ENCODE data around the gene PHF21B.

Gene PHF21B

DNA sequence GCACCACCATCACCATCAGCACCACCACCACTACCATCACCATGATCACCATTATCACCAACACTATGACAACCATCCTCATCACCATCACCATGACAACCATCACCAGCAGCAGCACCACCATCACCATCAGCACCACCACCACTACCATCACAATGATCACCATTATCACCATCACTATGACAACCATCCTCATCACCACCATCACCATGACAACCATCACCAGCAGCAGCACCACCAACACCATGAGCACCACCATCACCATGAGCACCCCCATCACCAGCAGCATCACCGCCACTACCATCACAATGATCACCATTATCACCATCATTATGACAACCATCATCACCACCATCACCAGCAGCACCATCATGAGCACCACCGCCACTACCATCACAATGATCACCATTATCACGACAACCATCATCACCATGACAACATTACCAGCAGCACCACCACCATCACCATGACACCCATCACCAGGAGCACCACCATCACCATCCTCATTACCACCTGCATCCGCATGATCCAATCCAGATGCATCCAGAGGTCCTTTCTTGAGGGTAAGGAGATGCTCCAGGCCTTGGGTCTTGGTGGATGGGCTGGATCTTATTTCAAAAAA lies 23.8 kb downstream of the PHF21B start:
- H3K9me3 ChIP-seq (ENCODE audit: control insufficient read depth, insufficient read depth, low read length), result no peaks in the 10 kb centered on the region
- no peak overlapping the region for H3K9ac ChIP-seq (ENCODE audit: low read depth, low read length)
- H3K27me3 ChIP-seq (ENCODE audit: control insufficient read depth, insufficient read depth, low read length), result no peaks in the 10 kb centered on the region
- H3K4me3 ChIP-seq (ENCODE audit: low read depth, low read length), result no peak overlapping the region
- H3K36me3 ChIP-seq (ENCODE audit: control insufficient read depth, insufficient read depth, low read length), result peaks cover 41% of the 10 kb centered on the region
- no peaks in the 10 kb centered on the region for H3K4me1 ChIP-seq (ENCODE audit: control insufficient read depth, insufficient read depth, low read length)

DNA sequence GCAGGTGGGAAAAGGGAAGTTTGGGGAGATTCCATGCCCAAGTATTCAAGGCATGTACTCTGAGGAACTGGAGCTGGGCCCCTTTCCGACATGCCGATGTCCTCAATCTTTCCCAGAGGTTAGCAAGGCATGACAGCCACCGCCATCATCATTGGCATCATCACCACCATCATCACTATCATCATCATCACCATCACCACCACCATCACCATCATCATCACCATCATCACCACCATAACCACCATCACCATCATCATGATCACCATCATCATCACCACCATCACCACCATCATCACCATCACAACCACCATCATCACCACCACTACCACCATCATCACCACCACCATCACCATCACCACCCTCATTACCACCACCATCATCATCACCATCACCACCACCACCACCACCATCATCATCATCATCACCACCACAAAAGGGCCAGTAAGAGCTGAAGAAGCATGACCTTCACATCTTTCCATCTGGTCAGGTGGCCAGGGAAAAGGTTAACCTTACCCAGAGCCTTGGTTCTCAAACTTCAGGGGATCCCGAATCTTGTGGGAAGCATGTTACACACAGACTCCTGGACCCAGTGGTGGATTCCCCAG lies 25.8 kb downstream of the PHF21B start:
- H3K4me1 ChIP-seq (ENCODE audit: control insufficient read depth, insufficient read depth, low read length), result no peaks in the 10 kb centered on the region
- no peaks in the 10 kb centered on the region for H3K27me3 ChIP-seq (ENCODE audit: control insufficient read depth, insufficient read depth, low read length)
- H3K36me3 ChIP-seq (ENCODE audit: control insufficient read depth, insufficient read depth, low read length), result peaks cover 39% of the 10 kb centered on the region
- H3K9ac ChIP-seq (ENCODE audit: low read depth, low read length), result no peak overlapping the region
- no peak overlapping the region for H3K4me3 ChIP-seq (ENCODE audit: low read depth, low read length)
- H3K9me3 ChIP-seq (ENCODE audit: control insufficient read depth, insufficient read depth, low read length), result no peaks in the 10 kb centered on the region

DNA sequence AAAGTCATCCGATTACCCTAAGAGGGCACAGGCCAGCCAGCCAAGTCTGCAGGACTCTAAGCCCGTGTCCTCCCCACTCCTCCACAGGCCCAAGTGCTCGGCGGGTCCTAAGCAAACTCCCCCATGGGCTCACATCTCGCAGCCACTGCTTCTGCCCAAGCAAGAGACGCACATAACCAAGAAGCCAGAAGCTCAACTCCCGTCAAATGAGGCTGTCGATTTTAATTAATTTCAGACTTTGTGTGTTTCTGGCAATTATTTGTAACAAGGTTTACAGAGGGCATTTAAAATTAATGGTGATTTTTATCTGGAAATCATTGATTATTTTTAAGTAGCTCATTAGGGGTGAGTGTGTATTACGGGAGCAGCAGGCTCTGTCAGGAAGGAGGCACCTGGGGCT lies 27.4 kb downstream of the PHF21B start:
- Histone ChIP-seq H3K36me3 (ENCODE audit: control insufficient read depth, insufficient read depth, low read length) (peaks cover 31% of the 10 kb centered on the region), H3K9me3 (ENCODE audit: control insufficient read depth, insufficient read depth, low read length) (no peaks in the 10 kb centered on the region), H3K27me3 (ENCODE audit: control insufficient read depth, insufficient read depth, low read length) (no peaks in the 10 kb centered on the region), H3K4me3 (ENCODE audit: low read depth, low read length) (no peak overlapping the region), H3K4me1 (ENCODE audit: control insufficient read depth, insufficient read depth, low read length) (no peaks in the 10 kb centered on the region), H3K9ac (ENCODE audit: low read depth, low read length) (no peak overlapping the region)

DNA sequence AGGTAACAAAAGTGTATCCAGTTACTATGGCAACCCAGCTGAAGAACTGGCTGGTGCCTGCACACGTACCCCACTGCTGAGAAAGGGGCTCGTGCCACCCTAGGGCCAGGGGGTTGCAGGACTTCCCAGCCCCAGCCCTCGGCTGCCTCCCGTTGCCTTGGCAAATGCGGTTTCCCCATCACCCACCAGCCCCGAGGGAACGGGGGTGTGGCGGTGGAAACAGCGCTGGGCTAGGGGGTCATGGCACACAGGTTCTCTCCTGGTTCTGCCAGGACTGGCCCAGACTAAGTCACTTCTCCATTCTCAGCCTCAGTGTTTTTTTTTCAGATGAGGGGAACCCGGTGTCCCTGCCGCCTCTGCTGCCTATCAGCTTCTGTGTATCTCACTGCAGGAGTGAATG lies 27.9 kb downstream of the PHF21B start:
- H3K27me3 ChIP-seq (ENCODE audit: control insufficient read depth, insufficient read depth, low read length), result no peaks in the 10 kb centered on the region
- no peaks in the 10 kb centered on the region for H3K9me3 ChIP-seq (ENCODE audit: control insufficient read depth, insufficient read depth, low read length)
- no peaks in the 10 kb centered on the region for H3K4me1 ChIP-seq (ENCODE audit: control insufficient read depth, insufficient read depth, low read length)
- H3K4me3 ChIP-seq (ENCODE audit: low read depth, low read length), result no peak overlapping the region
- H3K9ac ChIP-seq (ENCODE audit: low read depth, low read length), result no peak overlapping the region
- peaks cover 29% of the 10 kb centered on the region for H3K36me3 ChIP-seq (ENCODE audit: control insufficient read depth, insufficient read depth, low read length)

DNA sequence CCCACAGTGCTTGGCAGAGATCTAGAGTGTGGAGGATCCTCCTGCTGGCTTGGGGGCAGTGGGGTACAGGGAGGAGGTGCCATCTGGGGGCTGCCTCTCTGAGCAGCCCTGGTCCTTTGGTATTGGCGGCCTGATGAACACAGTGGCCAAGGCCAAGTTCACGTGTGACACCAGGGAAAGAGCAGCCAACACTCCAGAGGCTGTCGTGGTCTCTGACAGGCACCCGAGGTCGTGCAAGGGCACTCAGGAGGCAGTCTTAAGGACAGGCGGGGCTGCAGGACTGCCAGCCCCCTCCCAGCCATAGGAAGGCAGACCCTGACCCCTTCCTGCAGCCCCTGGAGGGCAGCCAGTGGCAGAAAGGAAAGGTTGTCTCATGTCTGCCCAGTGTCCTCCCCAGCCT lies 30.7 kb downstream of the PHF21B start:
- H3K9me3 ChIP-seq (ENCODE audit: control insufficient read depth, insufficient read depth, low read length), result no peaks in the 10 kb centered on the region
- no peaks in the 10 kb centered on the region for H3K27me3 ChIP-seq (ENCODE audit: control insufficient read depth, insufficient read depth, low read length)
- no peak overlapping the region for H3K4me3 ChIP-seq (ENCODE audit: low read depth, low read length)

DNA sequence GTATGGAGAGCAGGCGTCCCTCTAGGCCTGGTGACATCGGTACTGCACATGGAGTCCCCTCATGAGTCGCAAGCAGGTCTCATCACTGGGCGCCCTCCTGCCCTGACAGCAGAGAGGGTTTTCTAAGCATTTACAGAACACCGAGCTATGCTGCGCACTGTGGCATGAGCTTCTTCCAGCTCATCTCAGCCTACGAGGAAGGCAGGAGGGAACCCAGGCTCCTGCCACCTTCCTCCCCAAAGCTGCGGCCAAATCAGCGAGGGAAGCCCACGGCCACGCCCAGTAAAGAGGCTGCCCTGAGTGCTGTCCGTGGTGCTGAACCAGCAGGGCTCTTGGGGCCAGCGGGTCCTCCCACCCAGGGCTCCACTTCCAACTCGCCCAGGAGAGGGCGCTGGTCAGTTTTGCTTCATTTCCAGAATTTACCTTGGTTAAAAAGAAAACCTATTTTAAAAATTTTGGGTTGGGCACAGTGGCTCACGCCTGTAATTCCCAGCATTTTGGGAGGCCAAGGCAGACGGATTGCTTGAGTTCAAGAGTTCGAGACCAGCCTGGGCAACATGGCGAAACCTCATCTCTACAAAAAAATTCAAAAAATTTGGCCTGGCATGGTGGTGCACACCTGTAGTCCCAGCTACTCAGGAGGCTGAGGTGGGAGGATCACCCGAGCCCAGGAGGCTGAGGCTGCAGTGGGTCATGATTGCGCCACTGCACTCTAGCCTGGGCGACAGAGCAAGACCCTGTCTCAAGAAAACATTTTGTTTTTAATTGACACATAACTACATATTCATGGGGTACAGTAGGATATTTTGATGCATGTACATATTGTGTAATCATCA lies 34.2 kb downstream of the PHF21B start:
- no peaks in the 10 kb centered on the region for H3K36me3 ChIP-seq (ENCODE audit: control insufficient read depth, insufficient read depth, low read length)
- H3K4me3 ChIP-seq (ENCODE audit: low read depth, low read length), result no peak overlapping the region
- H3K4me1 ChIP-seq (ENCODE audit: control insufficient read depth, insufficient read depth, low read length), result peaks cover 7% of the 10 kb centered on the region
- H3K9ac ChIP-seq (ENCODE audit: low read depth, low read length), result no peak overlapping the region
- no peaks in the 10 kb centered on the region for H3K27me3 ChIP-seq (ENCODE audit: control insufficient read depth, insufficient read depth, low read length)
- H3K9me3 ChIP-seq (ENCODE audit: control insufficient read depth, insufficient read depth, low read length), result no peaks in the 10 kb centered on the region

More for the DNA sequence above, 30.7 kb downstream of the PHF21B start:
- peaks cover 2% of the 10 kb centered on the region for H3K4me1 ChIP-seq (ENCODE audit: control insufficient read depth, insufficient read depth, low read length)
- H3K36me3 ChIP-seq (ENCODE audit: control insufficient read depth, insufficient read depth, low read length), result peaks cover 13% of the 10 kb centered on the region
- no peak overlapping the region for H3K9ac ChIP-seq (ENCODE audit: low read depth, low read length)

DNA sequence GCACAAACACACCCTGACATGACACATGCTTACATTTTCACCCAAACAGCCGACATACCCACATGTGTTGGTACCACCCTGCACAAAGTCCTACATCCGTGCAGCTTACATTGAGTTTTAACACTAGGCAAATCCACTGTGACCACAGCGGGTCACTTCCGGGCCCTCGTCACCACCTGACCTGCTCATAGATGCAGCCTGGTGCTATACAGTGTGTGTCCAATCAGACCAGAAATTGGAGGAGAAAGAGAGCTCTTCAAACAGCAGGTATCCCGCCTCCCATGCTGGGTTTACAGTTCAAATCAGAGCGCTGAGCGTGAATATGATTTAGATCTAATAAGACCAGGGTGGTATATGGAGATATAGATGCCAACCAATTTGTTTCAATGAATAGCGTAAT lies 35.4 kb downstream of the PHF21B start:
- Histone ChIP-seq H3K36me3 (ENCODE audit: control insufficient read depth, insufficient read depth, low read length) (peaks cover 6% of the 10 kb centered on the region), H3K27me3 (ENCODE audit: control insufficient read depth, insufficient read depth, low read length) (no peaks in the 10 kb centered on the region), H3K4me3 (ENCODE audit: low read depth, low read length) (no peak overlapping the region), H3K9me3 (ENCODE audit: control insufficient read depth, insufficient read depth, low read length) (no peaks in the 10 kb centered on the region), H3K9ac (ENCODE audit: low read depth, low read length) (no peak overlapping the region), H3K4me1 (ENCODE audit: control insufficient read depth, insufficient read depth, low read length) (peaks cover 7% of the 10 kb centered on the region)

DNA sequence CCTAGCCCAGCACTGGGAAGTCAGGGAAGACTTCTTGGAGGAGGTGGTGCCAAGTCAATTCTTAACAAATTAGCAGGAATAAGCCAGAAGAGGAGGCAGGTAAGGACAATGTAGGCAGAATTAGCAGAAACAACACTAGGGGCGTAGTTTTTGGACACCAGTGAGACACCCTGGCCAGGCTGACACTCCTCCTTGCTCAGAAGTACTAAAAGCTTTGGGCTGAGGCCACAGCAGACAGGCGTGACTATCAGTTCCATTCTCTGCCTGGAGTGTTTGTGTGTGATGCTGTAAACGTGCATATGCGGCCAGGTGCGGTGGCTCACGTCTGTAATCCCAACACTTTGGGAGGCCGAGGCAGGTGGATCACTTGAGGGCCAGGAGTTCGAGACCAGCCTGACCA lies 36.0 kb downstream of the PHF21B start:
- no peaks in the 10 kb centered on the region for H3K27me3 ChIP-seq (ENCODE audit: control insufficient read depth, insufficient read depth, low read length)
- H3K4me1 ChIP-seq (ENCODE audit: control insufficient read depth, insufficient read depth, low read length), result peaks cover 9% of the 10 kb centered on the region

DNA sequence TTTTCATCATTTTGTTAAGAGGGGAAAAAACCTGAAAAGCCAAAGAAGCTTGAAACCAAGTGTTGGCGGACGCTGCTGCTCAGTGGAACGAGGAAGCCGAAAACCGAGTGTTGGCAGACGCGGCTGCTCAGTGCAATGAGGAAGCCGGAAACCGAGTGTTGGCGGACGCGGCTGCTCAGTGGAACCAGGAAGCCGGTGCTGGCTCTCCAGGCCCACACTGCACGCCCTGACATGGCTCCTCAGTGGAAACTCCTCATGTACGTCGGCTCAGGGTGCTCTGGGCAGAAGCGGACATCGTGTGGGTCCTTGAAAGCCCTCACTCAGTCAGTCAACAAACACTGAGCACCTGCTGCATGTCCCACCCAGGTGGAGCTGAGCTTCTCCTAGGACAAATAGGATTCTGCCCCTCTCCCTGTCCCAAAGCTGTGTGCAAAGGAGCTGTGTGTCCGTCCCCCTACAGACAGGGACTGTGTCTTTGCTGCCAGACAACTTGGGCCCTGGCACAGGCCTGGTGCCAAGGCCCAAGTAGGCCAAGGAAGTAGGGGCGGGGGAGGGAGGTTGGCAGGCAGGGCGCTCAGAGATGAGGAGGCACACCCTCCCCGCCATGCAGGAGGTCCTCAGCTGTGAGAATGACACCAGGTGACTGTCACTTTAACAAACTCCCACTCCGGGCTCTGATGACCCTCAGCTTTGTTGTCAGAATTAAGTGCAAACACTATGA lies 37.3 kb downstream of the PHF21B start:
- no peak overlapping the region for H3K9ac ChIP-seq (ENCODE audit: low read depth, low read length)
- no peak overlapping the region for H3K4me3 ChIP-seq (ENCODE audit: low read depth, low read length)
- peaks cover 13% of the 10 kb centered on the region for H3K4me1 ChIP-seq (ENCODE audit: control insufficient read depth, insufficient read depth, low read length)
- peaks cover 12% of the 10 kb centered on the region for H3K36me3 ChIP-seq (ENCODE audit: control insufficient read depth, insufficient read depth, low read length)
- H3K27me3 ChIP-seq (ENCODE audit: control insufficient read depth, insufficient read depth, low read length), result no peaks in the 10 kb centered on the region
- no peaks in the 10 kb centered on the region for H3K9me3 ChIP-seq (ENCODE audit: control insufficient read depth, insufficient read depth, low read length)

More for the DNA sequence above, 36.0 kb downstream of the PHF21B start:
- Histone ChIP-seq H3K4me3 (ENCODE audit: low read depth, low read length) (no peak overlapping the region), H3K36me3 (ENCODE audit: control insufficient read depth, insufficient read depth, low read length) (peaks cover 6% of the 10 kb centered on the region), H3K9ac (ENCODE audit: low read depth, low read length) (no peak overlapping the region), H3K9me3 (ENCODE audit: control insufficient read depth, insufficient read depth, low read length) (no peaks in the 10 kb centered on the region)

DNA sequence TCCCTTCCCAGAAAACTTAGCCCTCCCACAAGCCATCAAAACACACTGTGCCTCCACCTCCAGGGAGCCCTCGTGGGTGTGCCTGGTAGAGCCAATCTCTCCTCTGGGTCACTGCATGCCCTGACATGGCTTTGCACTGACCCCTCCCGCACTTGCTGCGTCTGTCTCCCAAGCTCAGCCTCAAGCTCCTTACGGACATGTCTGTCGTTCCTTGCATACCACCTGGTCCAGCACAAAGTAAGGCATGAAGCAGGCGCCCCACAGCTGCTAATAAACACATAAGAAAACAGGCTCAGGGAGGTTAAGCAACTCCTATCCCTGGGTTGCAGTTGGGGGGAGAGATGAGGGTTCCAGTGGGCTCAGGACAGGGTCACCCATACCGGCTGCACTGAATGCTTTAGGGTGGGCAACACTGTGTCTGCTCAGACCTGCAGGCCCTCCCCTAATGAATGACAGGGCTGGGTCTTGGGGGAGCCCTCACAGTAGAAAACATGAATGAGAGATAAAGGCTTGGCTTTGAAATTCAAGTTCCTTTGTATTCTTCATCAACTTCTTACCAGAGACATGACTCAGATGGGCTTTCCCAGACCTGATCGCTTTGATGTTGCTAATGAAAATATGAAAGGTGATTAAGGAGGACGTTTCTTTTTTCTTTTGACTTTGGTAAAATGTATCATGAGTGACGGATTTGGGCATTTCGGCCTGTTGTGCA lies 38.0 kb downstream of the PHF21B start:
- H3K27me3 ChIP-seq (ENCODE audit: control insufficient read depth, insufficient read depth, low read length), result no peaks in the 10 kb centered on the region
- H3K9ac ChIP-seq (ENCODE audit: low read depth, low read length), result peak overlapping the region; percentile 9
- no peak overlapping the region for H3K4me3 ChIP-seq (ENCODE audit: low read depth, low read length)
- peaks cover 13% of the 10 kb centered on the region for H3K4me1 ChIP-seq (ENCODE audit: control insufficient read depth, insufficient read depth, low read length)
- H3K36me3 ChIP-seq (ENCODE audit: control insufficient read depth, insufficient read depth, low read length), result peaks cover 12% of the 10 kb centered on the region
- no peaks in the 10 kb centered on the region for H3K9me3 ChIP-seq (ENCODE audit: control insufficient read depth, insufficient read depth, low read length)

DNA sequence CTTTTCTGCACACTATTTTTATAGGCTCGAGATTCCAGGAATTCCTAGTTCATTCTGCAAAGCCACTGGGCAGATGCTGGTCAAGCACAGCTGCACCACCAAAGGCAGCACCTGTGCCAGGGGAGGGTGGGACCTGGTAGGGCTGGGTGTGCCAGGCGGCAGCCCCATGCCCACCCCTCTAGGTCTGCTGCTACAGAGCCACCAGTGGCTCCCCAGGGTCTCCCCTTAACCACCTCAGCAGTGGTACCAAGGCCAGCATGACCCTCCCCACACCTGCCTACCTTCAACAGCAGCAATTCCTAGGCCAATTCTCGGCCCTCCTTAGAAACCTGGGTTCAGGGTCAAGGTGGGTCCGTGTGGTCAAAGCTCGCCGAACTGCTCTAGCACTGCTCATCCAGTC lies 39.5 kb downstream of the PHF21B start:
- H3K36me3 ChIP-seq (ENCODE audit: control insufficient read depth, insufficient read depth, low read length), result peaks cover 12% of the 10 kb centered on the region
- peaks cover 11% of the 10 kb centered on the region for H3K4me1 ChIP-seq (ENCODE audit: control insufficient read depth, insufficient read depth, low read length)
- H3K27me3 ChIP-seq (ENCODE audit: control insufficient read depth, insufficient read depth, low read length), result no peaks in the 10 kb centered on the region
- no peak overlapping the region for H3K4me3 ChIP-seq (ENCODE audit: low read depth, low read length)
- H3K9ac ChIP-seq (ENCODE audit: low read depth, low read length), result no peak overlapping the region
- no peaks in the 10 kb centered on the region for H3K9me3 ChIP-seq (ENCODE audit: control insufficient read depth, insufficient read depth, low read length)
